MCF 10A (cell line): ENCODE results near the gene RELN. TPM values are rescaled to one million over a fixed set of nuclear protein-coding genes. Genes with fewer than 3 reads are reported as not detected.

Experiments
- BruUV-seq: library from RNA; stranded (reverse); fragments of 400-500 nt; replicated peaks from 2 replicates; lab custom pipeline; 2021; lab: Mats Ljungman, UMichigan
- CTCF ChIA-PET: fragments of 300-600 bp; sonication (Branson Sonifier 250); formaldehyde crosslinking; extraction: SDS; loops from one replicate; lab custom pipeline; 2021; ENCODE audit warnings: antibody characterized with exemption, inconsistent platforms; lab: Yijun Ruan, JAX
- POLR2A ChIA-PET: fragments of 300-600, 350-650 bp; sonication (Branson Sonifier 250); formaldehyde crosslinking; extraction: SDS; loops from one replicate; lab custom pipeline; 2020; ENCODE audit warnings: antibody characterized with exemption, inconsistent platforms; lab: Yijun Ruan, JAX
- DNase-seq: peaks from one replicate; pipeline ENCODE4 v3.0.0-alpha.2; 2018; ENCODE audit not compliant: unreplicated experiment
- H3K27ac Mint-ChIP-seq: one replicate; pipeline ENCODE4 v1.8.0; 2022; ENCODE audit warnings: mild to moderate bottlenecking, low read depth, mixed read lengths; ENCODE audit not compliant: unreplicated experiment
- H3K27me3 Mint-ChIP-seq: one replicate; pipeline ENCODE4 v1.8.0; 2022; ENCODE audit warnings: mixed read lengths; ENCODE audit not compliant: insufficient read depth, unreplicated experiment
- H3K36me3 Mint-ChIP-seq: one replicate; pipeline ENCODE4 v1.8.0; 2022; ENCODE audit warnings: mild to moderate bottlenecking, moderate library complexity, mixed read lengths; ENCODE audit not compliant: insufficient read depth, unreplicated experiment
- H3K4me1 Mint-ChIP-seq: one replicate; pipeline ENCODE4 v1.8.0; 2022; ENCODE audit warnings: mixed read lengths; ENCODE audit not compliant: insufficient read depth, unreplicated experiment
- H3K4me3 Mint-ChIP-seq: one replicate; pipeline ENCODE4 v1.8.0; 2022; ENCODE audit warnings: mild to moderate bottlenecking, moderate library complexity, mixed read lengths; ENCODE audit not compliant: unreplicated experiment
- H3K9me3 Mint-ChIP-seq: one replicate; pipeline ENCODE4 v1.8.0; 2022; ENCODE audit warnings: mixed read lengths; ENCODE audit not compliant: unreplicated experiment
- intact Hi-C: fragments of 100-400 bp; cut with micrococcal nuclease; formaldehyde crosslinking; loops from 2 replicates; pipeline ENCODE4 v1.14.1; 2022
- total RNA-seq: library from RNA; stranded (reverse); gene quantifications from 2 replicates; pipeline ENCODE4 v1.2.3, GENCODE V29; 2022
- TF ChIP-seq, protein P1 (sequence below): fragments of 200-600 bp; IDR thresholded peaks from one replicate; pipeline ENCODE4 v1.8.0; 2022; ENCODE audit warnings: antibody characterized with exemption, mild to moderate bottlenecking; ENCODE audit not compliant: unreplicated experiment

RELN gene
- total RNA-seq, 1 experiment from 2014 or later, result not detected

DNA sequence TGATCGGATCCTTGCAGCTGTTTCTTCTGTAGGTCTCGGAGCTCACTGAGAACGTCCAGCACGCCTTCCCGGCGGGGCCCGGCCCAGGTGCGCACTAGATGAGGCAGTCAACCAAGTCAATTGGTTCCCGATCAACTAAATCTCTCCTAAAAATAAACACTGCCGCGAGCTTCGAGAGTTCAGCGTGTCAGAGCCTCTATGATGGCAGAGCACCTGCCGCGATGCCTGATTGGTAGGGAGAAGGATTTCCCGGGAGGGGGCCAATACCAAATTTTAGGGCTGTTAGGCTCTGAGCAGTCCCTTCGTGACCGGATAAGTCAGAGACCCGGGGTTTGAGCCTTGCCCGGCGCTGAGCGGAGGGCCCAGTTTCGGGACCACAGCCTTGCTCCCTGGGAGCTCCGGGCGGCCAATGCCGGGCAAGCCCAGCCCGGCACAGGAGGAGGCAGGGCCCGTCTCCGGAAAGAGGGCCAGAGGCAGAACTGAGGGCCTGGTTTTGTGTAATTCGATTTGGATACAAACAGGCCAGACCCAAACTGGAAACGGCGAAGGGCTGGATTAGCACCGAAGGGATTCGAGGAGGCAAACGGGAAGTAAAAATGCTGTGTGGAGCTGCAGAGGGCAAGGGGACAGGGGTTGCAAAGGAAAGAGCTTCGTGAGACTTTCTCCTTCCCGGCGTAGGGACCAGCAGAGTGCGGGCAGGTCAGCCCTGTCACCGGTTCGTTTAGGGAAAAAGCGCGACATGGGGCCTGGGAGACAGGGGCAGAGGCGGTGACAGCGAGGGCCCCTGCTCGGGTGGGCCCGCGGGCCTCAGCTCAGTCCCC lies 544.0 kb downstream of the RELN start:
- POLR2A ChIA-PET, result no interaction called here
- no TSS peak for BruUV-seq
- H3K4me1 Mint-ChIP-seq, result no peaks in the 10 kb centered on the region
- H3K27ac Mint-ChIP-seq, result no peak overlapping the region
- intact Hi-C loops, result loop anchor here (5.0 kb wide), 1 partner anchor 1472 kb away; no protein-coding TSS in a partner anchor
- TF ChIP-seq, protein P1, sequence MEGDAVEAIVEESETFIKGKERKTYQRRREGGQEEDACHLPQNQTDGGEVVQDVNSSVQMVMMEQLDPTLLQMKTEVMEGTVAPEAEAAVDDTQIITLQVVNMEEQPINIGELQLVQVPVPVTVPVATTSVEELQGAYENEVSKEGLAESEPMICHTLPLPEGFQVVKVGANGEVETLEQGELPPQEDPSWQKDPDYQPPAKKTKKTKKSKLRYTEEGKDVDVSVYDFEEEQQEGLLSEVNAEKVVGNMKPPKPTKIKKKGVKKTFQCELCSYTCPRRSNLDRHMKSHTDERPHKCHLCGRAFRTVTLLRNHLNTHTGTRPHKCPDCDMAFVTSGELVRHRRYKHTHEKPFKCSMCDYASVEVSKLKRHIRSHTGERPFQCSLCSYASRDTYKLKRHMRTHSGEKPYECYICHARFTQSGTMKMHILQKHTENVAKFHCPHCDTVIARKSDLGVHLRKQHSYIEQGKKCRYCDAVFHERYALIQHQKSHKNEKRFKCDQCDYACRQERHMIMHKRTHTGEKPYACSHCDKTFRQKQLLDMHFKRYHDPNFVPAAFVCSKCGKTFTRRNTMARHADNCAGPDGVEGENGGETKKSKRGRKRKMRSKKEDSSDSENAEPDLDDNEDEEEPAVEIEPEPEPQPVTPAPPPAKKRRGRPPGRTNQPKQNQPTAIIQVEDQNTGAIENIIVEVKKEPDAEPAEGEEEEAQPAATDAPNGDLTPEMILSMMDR, result no peak
- H3K9me3 Mint-ChIP-seq, result no peaks in the 10 kb centered on the region
- no peak for DNase-seq
- H3K4me3 Mint-ChIP-seq, result no peak overlapping the region
- CTCF ChIA-PET, result interaction anchor here (0.5 to 1.5 kb wide), 3 partner anchors 14 to 57 kb away, joined by 4 to 6 read pairs (median 4); no protein-coding TSS in a partner anchor
- H3K27me3 Mint-ChIP-seq, result peaks cover 82% of the 10 kb centered on the region
- H3K36me3 Mint-ChIP-seq, result no peaks in the 10 kb centered on the region

DNA sequence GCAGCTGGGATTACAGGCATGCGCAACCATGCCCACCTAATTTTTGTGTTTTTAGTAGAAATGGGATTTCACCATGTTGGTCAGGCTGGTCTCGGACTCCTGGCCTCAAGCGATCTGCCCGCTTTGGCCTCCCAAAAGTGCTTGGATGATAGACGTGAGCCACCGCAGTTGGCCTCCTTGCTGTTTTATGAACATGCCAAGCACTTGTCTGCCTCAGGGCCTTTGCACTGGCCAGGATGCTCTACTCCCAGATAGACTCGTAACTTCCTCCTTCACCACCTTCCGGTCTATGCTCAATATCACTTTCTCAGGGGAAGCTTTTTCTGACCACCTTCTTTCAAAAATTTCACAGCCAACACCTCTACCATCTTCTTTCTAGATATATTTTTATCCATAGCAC lies 549.8 kb downstream of the RELN start:
- intact Hi-C loops, result no loop called here
- TF ChIP-seq, protein P1, result no peak
- H3K9me3 Mint-ChIP-seq, result no peaks in the 10 kb centered on the region
- ChIA-PET POLR2A (no interaction called here), CTCF (no interaction called here)
- H3K27me3 Mint-ChIP-seq, result peaks cover 95% of the 10 kb centered on the region
- no peak overlapping the region for H3K4me3 Mint-ChIP-seq
- no TSS peak for BruUV-seq
- DNase-seq, result no peak
- H3K4me1 Mint-ChIP-seq, result no peaks in the 10 kb centered on the region
- no peak overlapping the region for H3K27ac Mint-ChIP-seq
- no peaks in the 10 kb centered on the region for H3K36me3 Mint-ChIP-seq

DNA sequence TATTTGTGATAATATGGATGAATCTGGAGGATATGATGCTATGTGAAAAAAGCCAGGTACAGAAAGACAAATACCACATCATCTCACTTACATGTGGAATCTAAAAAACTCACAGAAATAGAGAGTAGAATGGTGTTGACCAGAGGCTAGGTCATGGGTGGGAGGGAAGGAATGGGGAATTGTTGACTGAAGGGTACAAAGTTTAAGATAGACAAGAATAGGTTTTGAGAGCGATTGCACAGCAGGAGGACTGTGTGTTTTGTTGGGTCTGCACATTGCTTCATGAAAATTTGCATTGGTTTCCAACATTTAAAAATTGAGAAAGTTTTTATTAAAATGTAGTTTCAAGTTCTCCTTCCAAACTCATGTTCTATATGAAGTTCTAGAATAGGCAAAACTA lies 551.8 kb downstream of the RELN start:
- Mint-ChIP-seq H3K27me3 (peaks cover 83% of the 10 kb centered on the region), H3K27ac (no peak overlapping the region), H3K9me3 (no peaks in the 10 kb centered on the region), H3K36me3 (no peaks in the 10 kb centered on the region), H3K4me1 (no peaks in the 10 kb centered on the region), H3K4me3 (no peak overlapping the region)
- BruUV-seq, result no TSS peak
- no peak for DNase-seq
- intact Hi-C loops, result no loop called here
- ChIA-PET POLR2A (no interaction called here), CTCF (no interaction called here)
- TF ChIP-seq, protein P1, result no peak

DNA sequence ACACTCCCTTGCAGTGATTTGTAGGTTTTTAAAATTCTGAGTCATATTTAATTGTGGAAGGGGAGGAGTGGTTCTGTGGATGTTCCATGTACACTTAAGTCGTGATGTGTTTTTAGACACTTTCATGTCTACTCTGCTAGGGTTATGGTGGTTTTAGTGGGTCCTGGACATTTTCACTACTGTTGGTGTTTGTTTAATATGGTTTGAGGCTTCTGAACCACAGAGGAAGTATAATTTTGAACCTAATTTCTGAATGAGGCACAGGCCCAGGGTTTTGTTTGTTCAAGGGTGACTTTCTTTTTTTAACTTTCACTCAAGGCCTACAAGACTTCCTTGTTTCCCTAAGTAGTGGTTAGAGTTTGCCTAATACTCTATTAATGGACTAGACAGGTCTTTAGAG lies 556.7 kb downstream of the RELN start:
- ChIA-PET POLR2A (no interaction called here), CTCF (no interaction called here)
- no peak for DNase-seq
- H3K4me1 Mint-ChIP-seq, result no peaks in the 10 kb centered on the region
- no peaks in the 10 kb centered on the region for H3K9me3 Mint-ChIP-seq
- H3K27ac Mint-ChIP-seq, result no peak overlapping the region
- H3K4me3 Mint-ChIP-seq, result no peak overlapping the region
- H3K36me3 Mint-ChIP-seq, result no peaks in the 10 kb centered on the region
- TF ChIP-seq, protein P1, result no peak
- no TSS peak for BruUV-seq
- intact Hi-C loops, result no loop called here
- peaks cover 39% of the 10 kb centered on the region for H3K27me3 Mint-ChIP-seq
